ENCODE results near the gene SLC16A12.

DNA sequence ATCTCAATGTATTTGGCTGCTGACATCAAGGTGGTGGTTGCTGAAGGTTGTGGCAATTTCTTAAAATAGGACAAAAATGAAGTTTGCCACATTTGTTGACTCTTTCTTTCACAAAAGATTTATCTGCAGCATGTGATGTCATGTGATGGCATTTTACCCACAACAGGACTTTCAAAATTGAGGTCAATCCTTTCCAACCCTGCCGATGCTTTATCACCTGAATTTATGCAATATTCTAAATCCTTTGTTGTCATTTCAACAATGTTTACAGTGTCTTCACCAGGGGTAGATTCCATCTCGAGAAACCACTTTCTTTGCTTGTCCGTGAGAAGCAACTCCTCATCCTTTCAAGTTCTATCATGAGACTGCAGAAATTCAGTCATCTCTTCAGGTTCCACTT, 40.6 kb upstream of the SLC16A12 start:
- TF ChIP-seq, protein P1, sequence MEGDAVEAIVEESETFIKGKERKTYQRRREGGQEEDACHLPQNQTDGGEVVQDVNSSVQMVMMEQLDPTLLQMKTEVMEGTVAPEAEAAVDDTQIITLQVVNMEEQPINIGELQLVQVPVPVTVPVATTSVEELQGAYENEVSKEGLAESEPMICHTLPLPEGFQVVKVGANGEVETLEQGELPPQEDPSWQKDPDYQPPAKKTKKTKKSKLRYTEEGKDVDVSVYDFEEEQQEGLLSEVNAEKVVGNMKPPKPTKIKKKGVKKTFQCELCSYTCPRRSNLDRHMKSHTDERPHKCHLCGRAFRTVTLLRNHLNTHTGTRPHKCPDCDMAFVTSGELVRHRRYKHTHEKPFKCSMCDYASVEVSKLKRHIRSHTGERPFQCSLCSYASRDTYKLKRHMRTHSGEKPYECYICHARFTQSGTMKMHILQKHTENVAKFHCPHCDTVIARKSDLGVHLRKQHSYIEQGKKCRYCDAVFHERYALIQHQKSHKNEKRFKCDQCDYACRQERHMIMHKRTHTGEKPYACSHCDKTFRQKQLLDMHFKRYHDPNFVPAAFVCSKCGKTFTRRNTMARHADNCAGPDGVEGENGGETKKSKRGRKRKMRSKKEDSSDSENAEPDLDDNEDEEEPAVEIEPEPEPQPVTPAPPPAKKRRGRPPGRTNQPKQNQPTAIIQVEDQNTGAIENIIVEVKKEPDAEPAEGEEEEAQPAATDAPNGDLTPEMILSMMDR (IDR thresholded peaks at IDR 0.05 in 4 of 5, conservative IDR thresholded peaks at IDR 0.05 in 1 of 5), result no peak
- TF ChIP-seq POLR2A (IDR thresholded peaks at IDR 0.05), result no peak
